HepG2 (cell line): ENCODE results near the gene SART1. TPM values are rescaled to one million over a fixed set of nuclear protein-coding genes. Genes with fewer than 3 reads are reported as not detected.

Experiments used
- ADNP ChIP-seq: sonication (generic); formaldehyde crosslinking; IDR thresholded peaks from 2 replicates; pipeline ENCODE4 v1.4.0; 2020; ENCODE audit warnings: missing genetic modification reagents
- GABPA ChIP-seq, 2 experiments: IDR thresholded peaks; 2 replicates each; pipeline ENCODE4 v1.6.1; 2011 to 2016; ENCODE audit warnings: low read depth in 2 of 2, low read length in 1 of 2, missing biosample characterization in 1 of 2, missing genetic modification characterization in 1 of 2
- HDAC6 ChIP-seq: fragments of 200-600 bp; sonication (generic); IDR thresholded peaks from 2 replicates; pipeline ENCODE4 v1.7.0; 2017; ENCODE audit warnings: mild to moderate bottlenecking, antibody characterized with exemption, low read length, low read depth
- KAT2B ChIP-seq: fragments of 150-350 bp; IDR thresholded peaks from 2 replicates; pipeline ENCODE4 v1.6.1; 2014; ENCODE audit warnings: low read depth, low read length, borderline replicate concordance
- NCOR1 ChIP-seq: fragments of 200-600 bp; sonication (generic); IDR thresholded peaks from 2 replicates; pipeline ENCODE4 v1.7.0; 2017; ENCODE audit warnings: antibody characterized with exemption, low read length, borderline replicate concordance
- NFKBIZ ChIP-seq: IDR thresholded peaks from 2 replicates; pipeline ENCODE4 v1.6.1; 2018; ENCODE audit warnings: missing genetic modification reagents, missing compliant biosample characterization
- RFXAP ChIP-seq: sonication (generic); formaldehyde crosslinking; IDR thresholded peaks from 2 replicates; pipeline ENCODE4 v1.4.0; 2020; ENCODE audit warnings: missing genetic modification reagents, borderline replicate concordance
- RORA ChIP-seq: sonication (generic); formaldehyde crosslinking; IDR thresholded peaks from 2 replicates; pipeline ENCODE4 v1.5.0; 2020; ENCODE audit warnings: mild to moderate bottlenecking, missing genetic modification reagents, moderate library complexity
- SATB2 ChIP-seq: sonication (generic); formaldehyde crosslinking; IDR thresholded peaks from 2 replicates; pipeline ENCODE4 v1.5.0; 2020; ENCODE audit warnings: missing genetic modification reagents
- SNRNP70 ChIP-seq: fragments of 200-400 bp; formaldehyde crosslinking; IDR thresholded peaks from 2 replicates; pipeline ENCODE4 v1.6.1; 2017; ENCODE audit warnings: mild to moderate bottlenecking, low read depth, low read length, moderate library complexity
- SRSF1 ChIP-seq: fragments of 200-400 bp; formaldehyde crosslinking; optimal IDR thresholded peaks from 2 replicates; pipeline ENCODE3; 2017; ENCODE audit warnings: mild to moderate bottlenecking, low read depth, low read length, moderate library complexity
- ZMYM2 ChIP-seq: sonication (generic); formaldehyde crosslinking; IDR thresholded peaks from 2 replicates; pipeline ENCODE4 v1.8.0; 2022; ENCODE audit warnings: mild to moderate bottlenecking, missing genetic modification reagents
- ZNF337 ChIP-seq: sonication (generic); formaldehyde crosslinking; IDR thresholded peaks from 2 replicates; pipeline ENCODE4 v1.5.1; 2020; ENCODE audit warnings: missing genetic modification reagents, low read depth, mild to moderate bottlenecking, borderline replicate concordance
- ZNF382 ChIP-seq: sonication (generic); formaldehyde crosslinking; IDR thresholded peaks from 2 replicates; pipeline ENCODE4 v1.5.0; 2020; ENCODE audit warnings: missing genetic modification reagents, mild to moderate bottlenecking, borderline replicate concordance
- ZNF607 ChIP-seq: sonication (generic); formaldehyde crosslinking; IDR thresholded peaks from 2 replicates; pipeline ENCODE4 v1.5.1; 2020; ENCODE audit warnings: missing genetic modification reagents, mild to moderate bottlenecking, borderline replicate concordance
- ZNF720 ChIP-seq: sonication (generic); formaldehyde crosslinking; IDR thresholded peaks from 2 replicates; pipeline ENCODE4 v1.4.0; 2020; ENCODE audit warnings: missing genetic modification reagents
- ZSCAN30 ChIP-seq: sonication (generic); formaldehyde crosslinking; IDR thresholded peaks from 2 replicates; pipeline ENCODE4 v1.5.0; 2020; ENCODE audit warnings: mild to moderate bottlenecking, missing genetic modification reagents
- polyA plus RNA-seq, 8 experiments: library from polyadenylated mRNA; depleted of rRNA in 3 of 8; stranded (reverse) in 7 of 8; unstranded in 1 of 8; fragments of >200 nt; fragmentation: Illumina TruSeq in 4 of 8; extraction: Trizol in 4 of 8; gene quantifications; 2 replicates each; pipeline versions ENCODE4 v1.2.1 to v1.2.3, GENCODE V29; 2011 to 2016; ENCODE audit warnings: low read depth in 4 of 8, missing spikeins in 1 of 8, mixed read lengths in 1 of 8; ENCODE audit not compliant: insufficient read depth in 1 of 8
- total RNA-seq, 5 experiments: library from RNA; depleted of rRNA; stranded (reverse); fragments of >200 nt; fragmentation: Illumina TruSeq; extraction: Trizol; gene quantifications; 2 replicates each; pipeline ENCODE4 v1.2.3, GENCODE V29; 2016; ENCODE audit warnings: low read depth in 1 of 5
- TF ChIP-seq, protein P1 (sequence below): sonication (generic); formaldehyde crosslinking; IDR thresholded peaks from 2 replicates; pipeline ENCODE4 v1.8.0; 2023; ENCODE audit warnings: mild to moderate bottlenecking, missing genetic modification reagents
- TF ChIP-seq, protein P2 (sequence below): IDR thresholded peaks from 2 replicates; pipeline ENCODE4 v1.6.1; 2016; ENCODE audit warnings: missing compliant biosample characterization, missing genetic modification reagents, borderline replicate concordance
- TF ChIP-seq, protein P3 (sequence below): sonication (generic); formaldehyde crosslinking; IDR thresholded peaks from 2 replicates; pipeline ENCODE4 v1.4.0; 2020; ENCODE audit warnings: missing genetic modification reagents
- TF ChIP-seq, protein P4 (sequence below), 2 experiments: sonication (generic) in 1 of 2; formaldehyde crosslinking in 1 of 2; IDR thresholded peaks; 2 replicates each; pipeline versions ENCODE4 v1.4.0 to v1.6.1; 2016 to 2020; ENCODE audit warnings: borderline replicate concordance in 1 of 2, low read depth in 1 of 2, mild to moderate bottlenecking in 1 of 2, missing genetic modification reagents in 1 of 2

The SART1 gene
- total and polyA plus RNA-seq, 2 of the 13 experiments (the other 11 are each of a cell fraction or from before 2014, with no cell fraction given): 11.3 to 22.5 TPM

DNA sequence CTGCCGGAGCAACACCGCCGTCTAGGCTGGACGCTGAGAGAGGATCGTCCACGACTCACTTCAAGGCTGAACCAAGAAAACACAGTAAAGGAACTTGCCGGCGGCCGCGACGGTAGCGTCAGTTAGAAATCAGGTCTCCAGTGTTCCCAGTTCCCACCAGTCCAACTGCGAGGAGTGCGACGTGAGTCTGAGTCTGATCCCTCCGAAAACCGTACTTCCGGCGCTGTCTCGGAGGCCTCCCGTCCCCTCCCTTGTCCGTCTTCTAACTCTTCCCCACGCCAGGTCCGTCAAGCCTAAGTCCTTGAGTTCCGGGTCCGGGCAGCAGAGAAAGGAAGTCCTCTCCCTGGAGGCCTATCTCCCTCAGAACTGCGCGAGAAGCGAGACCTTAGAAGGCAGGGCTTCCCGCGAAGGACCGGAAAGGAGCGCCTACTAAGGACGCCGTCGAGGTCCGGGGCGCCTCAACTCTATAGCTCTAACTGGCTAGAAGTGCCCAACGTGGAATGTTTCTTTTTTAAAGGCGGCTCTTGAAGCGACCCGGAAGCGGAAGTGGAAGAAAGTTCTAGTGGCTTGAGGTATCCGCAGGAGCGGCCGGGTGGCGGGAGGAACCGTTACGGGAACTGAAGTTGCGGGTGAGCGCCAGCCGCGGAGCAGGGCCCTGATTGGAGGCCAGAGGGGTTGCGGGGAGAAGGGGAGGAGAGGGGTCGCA, 40.6 kb downstream of the SART1 start, which contains the start of the genes BANF1 and EIF1AD (continued):
- TF ChIP-seq ZNF607 (CRISPR knock-in tag): peak; percentile 96; the same call in 1 of the 2 replicates
- no peak for TF ChIP-seq RORA (CRISPR knock-in tag)
- TF ChIP-seq NFKBIZ (CRISPR knock-in tag): no peak
- TF ChIP-seq, protein P1, sequence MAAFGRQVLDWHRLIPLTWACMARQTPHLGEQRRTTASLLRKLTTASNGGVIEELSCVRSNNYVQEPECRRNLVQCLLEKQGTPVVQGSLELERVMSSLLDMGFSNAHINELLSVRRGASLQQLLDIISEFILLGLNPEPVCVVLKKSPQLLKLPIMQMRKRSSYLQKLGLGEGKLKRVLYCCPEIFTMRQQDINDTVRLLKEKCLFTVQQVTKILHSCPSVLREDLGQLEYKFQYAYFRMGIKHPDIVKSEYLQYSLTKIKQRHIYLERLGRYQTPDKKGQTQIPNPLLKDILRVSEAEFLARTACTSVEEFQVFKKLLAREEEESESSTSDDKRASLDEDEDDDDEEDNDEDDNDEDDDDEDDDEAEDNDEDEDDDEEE (CRISPR knock-in tag): peak; percentile 46; the same call in 1 of the 2 replicates
- TF ChIP-seq ZMYM2 (CRISPR knock-in tag): no peak
- TF ChIP-seq ZNF337 (CRISPR knock-in tag): 0 out of 2 replicates have a peak, but pooled peaks have one; percentile 39
- TF ChIP-seq SRSF1: peak; percentile 59
- TF ChIP-seq, protein P2, sequence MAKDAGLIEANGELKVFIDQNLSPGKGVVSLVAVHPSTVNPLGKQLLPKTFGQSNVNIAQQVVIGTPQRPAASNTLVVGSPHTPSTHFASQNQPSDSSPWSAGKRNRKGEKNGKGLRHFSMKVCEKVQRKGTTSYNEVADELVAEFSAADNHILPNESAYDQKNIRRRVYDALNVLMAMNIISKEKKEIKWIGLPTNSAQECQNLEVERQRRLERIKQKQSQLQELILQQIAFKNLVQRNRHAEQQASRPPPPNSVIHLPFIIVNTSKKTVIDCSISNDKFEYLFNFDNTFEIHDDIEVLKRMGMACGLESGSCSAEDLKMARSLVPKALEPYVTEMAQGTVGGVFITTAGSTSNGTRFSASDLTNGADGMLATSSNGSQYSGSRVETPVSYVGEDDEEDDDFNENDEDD (CRISPR knock-in tag): peak; percentile 84; the same call in 1 of the 2 replicates
- TF ChIP-seq GABPA (IDR thresholded peaks at IDR 0.05; ENCODE audit: low read depth, low read length): peak; percentile 86
- peak; percentile 98 for TF ChIP-seq GABPA (CRISPR knock-in tag; IDR thresholded peaks at IDR 0.05; ENCODE audit: low read depth)
- TF ChIP-seq ZNF382 (CRISPR knock-in tag): no peak
- TF ChIP-seq SNRNP70: no peak
- no peak; the same call in 1 of the 2 replicates for TF ChIP-seq RFXAP (CRISPR knock-in tag)
- no peak for TF ChIP-seq KAT2B
- no peak for TF ChIP-seq ADNP (CRISPR knock-in tag)
- no peak for TF ChIP-seq HDAC6
- TF ChIP-seq ZSCAN30 (CRISPR knock-in tag): no peak
- TF ChIP-seq ZNF720: peak; percentile 54; the same call in 1 of the 2 replicates
- peak; percentile 70; the same call in 1 of the 2 replicates for TF ChIP-seq NCOR1
- TF ChIP-seq SATB2 (CRISPR knock-in tag): no peak
- TF ChIP-seq, protein P3, sequence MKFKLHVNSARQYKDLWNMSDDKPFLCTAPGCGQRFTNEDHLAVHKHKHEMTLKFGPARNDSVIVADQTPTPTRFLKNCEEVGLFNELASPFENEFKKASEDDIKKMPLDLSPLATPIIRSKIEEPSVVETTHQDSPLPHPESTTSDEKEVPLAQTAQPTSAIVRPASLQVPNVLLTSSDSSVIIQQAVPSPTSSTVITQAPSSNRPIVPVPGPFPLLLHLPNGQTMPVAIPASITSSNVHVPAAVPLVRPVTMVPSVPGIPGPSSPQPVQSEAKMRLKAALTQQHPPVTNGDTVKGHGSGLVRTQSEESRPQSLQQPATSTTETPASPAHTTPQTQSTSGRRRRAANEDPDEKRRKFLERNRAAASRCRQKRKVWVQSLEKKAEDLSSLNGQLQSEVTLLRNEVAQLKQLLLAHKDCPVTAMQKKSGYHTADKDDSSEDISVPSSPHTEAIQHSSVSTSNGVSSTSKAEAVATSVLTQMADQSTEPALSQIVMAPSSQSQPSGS (CRISPR knock-in tag): peak; percentile 86
- TF ChIP-seq, protein P4, sequence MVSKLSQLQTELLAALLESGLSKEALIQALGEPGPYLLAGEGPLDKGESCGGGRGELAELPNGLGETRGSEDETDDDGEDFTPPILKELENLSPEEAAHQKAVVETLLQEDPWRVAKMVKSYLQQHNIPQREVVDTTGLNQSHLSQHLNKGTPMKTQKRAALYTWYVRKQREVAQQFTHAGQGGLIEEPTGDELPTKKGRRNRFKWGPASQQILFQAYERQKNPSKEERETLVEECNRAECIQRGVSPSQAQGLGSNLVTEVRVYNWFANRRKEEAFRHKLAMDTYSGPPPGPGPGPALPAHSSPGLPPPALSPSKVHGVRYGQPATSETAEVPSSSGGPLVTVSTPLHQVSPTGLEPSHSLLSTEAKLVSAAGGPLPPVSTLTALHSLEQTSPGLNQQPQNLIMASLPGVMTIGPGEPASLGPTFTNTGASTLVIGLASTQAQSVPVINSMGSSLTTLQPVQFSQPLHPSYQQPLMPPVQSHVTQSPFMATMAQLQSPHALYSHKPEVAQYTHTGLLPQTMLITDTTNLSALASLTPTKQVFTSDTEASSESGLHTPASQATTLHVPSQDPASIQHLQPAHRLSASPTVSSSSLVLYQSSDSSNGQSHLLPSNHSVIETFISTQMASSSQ (IDR thresholded peaks at IDR 0.05; ENCODE audit: low read depth): peak; percentile 57; the same call in 1 of the 2 replicates
- TF ChIP-seq, protein P4 (CRISPR knock-in tag; IDR thresholded peaks at IDR 0.05; ENCODE audit: borderline replicate concordance): peak; percentile 77; the same call in 1 of the 2 replicates
